OCI-LY1 (cell line): ENCODE results near the gene ARHGAP22.

Experiments
- CTCF ChIP-seq: fragments of 200-600 bp; sonication (generic), shearing (Covaris generic); IDR thresholded peaks from 2 replicates; pipeline ENCODE4 v1.5.1; 2017; ENCODE audit warnings: mild to moderate bottlenecking, antibody characterized with exemption, low read length, moderate library complexity, mixed read lengths
- EZH2 ChIP-seq: fragments of 200-600 bp; sonication (generic), shearing (Covaris generic); IDR thresholded peaks from 2 replicates; pipeline ENCODE4 v1.8.0; 2017; ENCODE audit warnings: borderline replicate concordance, mixed run types, mild to moderate bottlenecking, antibody characterized with exemption, low read length, moderate library complexity, mixed read lengths

- TF ChIP-seq CTCF (no peak), EZH2 (no peak)
These were observed 31.4 kb upstream of the ARHGAP22 start for GRCh38 chr10:48636231-48636630.
